ENCODE results near the gene KCNIP4.

GRCh38 chr4:21205821-21206531, 742.6 kb downstream of the KCNIP4 start:
- TF ChIP-seq CTCF (IDR thresholded peaks at IDR 0.05) (no peak), POLR2A (IDR thresholded peaks at IDR 0.05) (no peak)
